Breast epithelium (tissue), 4 donors: ENCODE data around the gene GLDN. TPM values are rescaled to one million over a fixed set of nuclear protein-coding genes. Genes with fewer than 3 reads are reported as not detected.

Experiments
- DNase-seq, 2 donors: peaks; one replicate each; pipeline ENCODE4 v3.0.0-alpha.2; 2019; ENCODE audit warnings: low spot score in 2 of 2
- H3K27ac ChIP-seq, 2 donors: fragments of 200-600 bp; sonication (generic) in 1 of 2; one replicate each; pipeline ENCODE4 v1.5.1; 2016 to 2019; ENCODE audit warnings: mild to moderate bottlenecking in 1 of 2
- H3K27me3 ChIP-seq, 2 donors: fragments of 200-600 bp; sonication (generic) in 1 of 2; one replicate each; pipeline versions ENCODE4 v1.5.1 to v1.6.0; 2017 to 2019; ENCODE audit warnings: control low read depth in 1 of 2, mild to moderate bottlenecking in 1 of 2
- H3K36me3 ChIP-seq: fragments of 200-600 bp; one replicate; pipeline ENCODE4 v1.5.1; 2019
- H3K4me1 ChIP-seq, 2 donors: fragments of 200-600 bp; sonication (generic); one replicate each; pipeline ENCODE4 v1.5.1; 2016 to 2019; ENCODE audit warnings: control low read depth in 1 of 2
- H3K4me3 ChIP-seq, 3 donors: fragments of 200-600 bp; sonication (generic); 1 replicate in 2 of 3; 2 replicates in 1 of 3; pipeline ENCODE4 v1.5.1; 2016 to 2019; ENCODE audit warnings: mild to moderate bottlenecking in 3 of 3, moderate library complexity in 2 of 3
- H3K9me3 ChIP-seq, 2 donors: fragments of 200-600 bp; sonication (generic) in 1 of 2; one replicate each; pipeline ENCODE4 v1.5.1; 2016 to 2019; ENCODE audit warnings: control low read depth in 1 of 2
- CTCF ChIP-seq, 3 donors: fragments of 450-650 bp; IDR thresholded peaks; one replicate each; pipeline ENCODE4 v1.5.1; 2016 to 2017; ENCODE audit warnings: antibody characterized with exemption in 3 of 3, mild to moderate bottlenecking in 3 of 3, moderate library complexity in 3 of 3
- POLR2A ChIP-seq: fragments of 450-650 bp; IDR thresholded peaks from one replicate; pipeline ENCODE4 v1.6.1; 2016; ENCODE audit warnings: antibody characterized with exemption, mild to moderate bottlenecking, moderate library complexity
- POLR2AphosphoS5 ChIP-seq, 3 donors: sonication (generic); formaldehyde crosslinking; IDR thresholded peaks; one replicate each; pipeline ENCODE4 v1.6.1; 2017; ENCODE audit warnings: antibody characterized with exemption in 3 of 3
- intact Hi-C: fragments of 100-400 bp; cut with DNase I; formaldehyde crosslinking; loops from one replicate; pipeline ENCODE4 v1.15.1; 2023; ENCODE audit warnings: low total_unique reads
- total RNA-seq, 3 donors: library from RNA; depleted of rRNA; stranded (reverse); fragments of >200 nt; gene quantifications; one replicate each; pipeline ENCODE4 v1.1.0, GENCODE V29; 2016

GLDN gene
- total RNA-seq, 3 donors from 2014 or later: 7.3 to 67.2 (median 10.8) TPM

DNA sequence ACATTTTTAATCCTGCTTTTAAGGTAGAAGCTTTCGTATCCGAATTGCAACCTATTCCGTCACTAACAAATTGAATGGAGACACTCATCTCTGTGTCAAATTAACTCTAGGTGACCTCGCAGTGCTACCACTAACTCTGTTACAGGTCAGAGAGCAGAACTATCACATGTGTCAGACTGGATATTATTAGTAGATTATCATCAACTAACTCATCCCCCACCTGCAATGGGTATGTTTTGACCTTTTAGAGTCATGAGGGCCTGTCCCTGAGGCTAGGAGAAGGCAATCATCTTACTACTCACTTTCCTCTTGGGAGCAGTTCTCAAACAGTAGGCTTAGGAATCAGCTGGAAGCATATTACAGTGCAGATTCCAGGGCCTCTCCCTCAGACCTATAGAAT is 2.0 kb downstream of the GLDN start:
- DNase-seq: no peak
- Histone ChIP-seq H3K27me3 (peaks cover 0 to 11% of the 10 kb centered on the region in 2 donors), H3K4me1 (peaks cover 0 to 10% of the 10 kb centered on the region in 2 donors), H3K27ac (no peak overlapping the region), H3K9me3 (no peaks in the 10 kb centered on the region), H3K36me3 (no peaks in the 10 kb centered on the region), H3K4me3 (no peak overlapping the region)
- TF ChIP-seq POLR2A (no peak), CTCF (IDR thresholded peaks at IDR 0.05) (no peak), POLR2AphosphoS5 (IDR thresholded peaks at IDR 0.05) (no peak)
- intact Hi-C loops: no loop called here

GRCh38 chr15:51346136-51346535 is 4.7 kb downstream of the GLDN start:
- H3K27me3 ChIP-seq: peaks cover 0 to 7% of the 10 kb centered on the region in 2 donors
- intact Hi-C loops: no loop called here
- H3K27ac ChIP-seq: no peak overlapping the region
- no peaks in the 10 kb centered on the region for H3K9me3 ChIP-seq
- TF ChIP-seq CTCF (IDR thresholded peaks at IDR 0.05) (no peak), POLR2A (no peak), POLR2AphosphoS5 (IDR thresholded peaks at IDR 0.05) (no peak)
- H3K36me3 ChIP-seq: no peaks in the 10 kb centered on the region
- DNase-seq: no peak
- H3K4me3 ChIP-seq: no peak overlapping the region
- H3K4me1 ChIP-seq: peaks cover 0 to 10% of the 10 kb centered on the region in 2 donors

GRCh38 chr15:51348688-51349087 is 7.2 kb downstream of the GLDN start:
- Histone ChIP-seq H3K27ac (peak overlapping the region in 1 of 2 donors; percentile 8), H3K4me3 (no peak overlapping the region), H3K9me3 (no peaks in the 10 kb centered on the region), H3K4me1 (no peaks in the 10 kb centered on the region), H3K27me3 (no peaks in the 10 kb centered on the region), H3K36me3 (no peaks in the 10 kb centered on the region)
- TF ChIP-seq POLR2AphosphoS5 (IDR thresholded peaks at IDR 0.05) (no peak), CTCF (IDR thresholded peaks at IDR 0.05) (no peak), POLR2A (no peak)
- intact Hi-C loops: no loop called here
- no peak for DNase-seq

GRCh38 chr15:51349156-51349844 is 7.8 kb downstream of the GLDN start:
- Histone ChIP-seq H3K27me3 (no peaks in the 10 kb centered on the region), H3K27ac (peak overlapping the region in 1 of 2 donors; percentile 8), H3K36me3 (no peaks in the 10 kb centered on the region), H3K9me3 (no peaks in the 10 kb centered on the region), H3K4me1 (no peaks in the 10 kb centered on the region), H3K4me3 (no peak overlapping the region)
- no peak for DNase-seq
- intact Hi-C loops: no loop called here
- TF ChIP-seq CTCF (IDR thresholded peaks at IDR 0.05): no peak
- no peak for TF ChIP-seq POLR2A
- no peak for TF ChIP-seq POLR2AphosphoS5 (IDR thresholded peaks at IDR 0.05)

DNA sequence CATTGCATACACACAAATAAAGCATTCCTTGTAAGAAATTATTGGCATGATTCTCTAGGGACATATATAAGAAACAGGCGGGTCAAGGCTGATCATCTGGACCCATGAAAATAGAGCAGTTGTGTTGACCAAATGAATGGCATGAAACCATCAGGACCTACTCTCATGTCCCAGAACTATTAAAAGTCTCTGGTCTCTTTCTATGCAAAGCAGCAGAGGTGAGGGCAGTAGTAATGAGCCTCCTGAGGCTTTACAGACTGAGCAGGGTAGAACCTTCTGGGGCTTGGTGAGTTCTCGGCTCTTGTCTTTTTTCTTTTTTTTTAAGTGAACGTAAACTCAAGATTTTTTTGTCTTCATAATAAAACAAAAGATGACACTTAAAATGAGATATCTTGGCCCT is 9.3 kb downstream of the GLDN start:
- Histone ChIP-seq H3K36me3 (no peaks in the 10 kb centered on the region), H3K4me1 (no peaks in the 10 kb centered on the region), H3K4me3 (no peak overlapping the region), H3K27me3 (no peaks in the 10 kb centered on the region), H3K9me3 (no peaks in the 10 kb centered on the region), H3K27ac (no peak overlapping the region)
- intact Hi-C loops: no loop called here
- TF ChIP-seq CTCF (IDR thresholded peaks at IDR 0.05): no peak
- TF ChIP-seq POLR2A: no peak
- TF ChIP-seq POLR2AphosphoS5 (IDR thresholded peaks at IDR 0.05): no peak
- no peak for DNase-seq
